Measurements from ENCODE around the gene JUN.

- TF ChIP-seq CTCF (IDR thresholded peaks at IDR 0.05) = no peak
- no peak for TF ChIP-seq POLR2A (IDR thresholded peaks at IDR 0.05)
Measured at GRCh38 chr1:58818075-58818474, 34.2 kb upstream of the JUN start.
